Measurements from ENCODE around the gene FAM20C. TPM values are rescaled to one million over a fixed set of nuclear protein-coding genes. Genes with fewer than 3 reads are reported as not detected.

The FAM20C gene
- polyA plus RNA-seq, 1 experiment = 32.5 TPM

DNA sequence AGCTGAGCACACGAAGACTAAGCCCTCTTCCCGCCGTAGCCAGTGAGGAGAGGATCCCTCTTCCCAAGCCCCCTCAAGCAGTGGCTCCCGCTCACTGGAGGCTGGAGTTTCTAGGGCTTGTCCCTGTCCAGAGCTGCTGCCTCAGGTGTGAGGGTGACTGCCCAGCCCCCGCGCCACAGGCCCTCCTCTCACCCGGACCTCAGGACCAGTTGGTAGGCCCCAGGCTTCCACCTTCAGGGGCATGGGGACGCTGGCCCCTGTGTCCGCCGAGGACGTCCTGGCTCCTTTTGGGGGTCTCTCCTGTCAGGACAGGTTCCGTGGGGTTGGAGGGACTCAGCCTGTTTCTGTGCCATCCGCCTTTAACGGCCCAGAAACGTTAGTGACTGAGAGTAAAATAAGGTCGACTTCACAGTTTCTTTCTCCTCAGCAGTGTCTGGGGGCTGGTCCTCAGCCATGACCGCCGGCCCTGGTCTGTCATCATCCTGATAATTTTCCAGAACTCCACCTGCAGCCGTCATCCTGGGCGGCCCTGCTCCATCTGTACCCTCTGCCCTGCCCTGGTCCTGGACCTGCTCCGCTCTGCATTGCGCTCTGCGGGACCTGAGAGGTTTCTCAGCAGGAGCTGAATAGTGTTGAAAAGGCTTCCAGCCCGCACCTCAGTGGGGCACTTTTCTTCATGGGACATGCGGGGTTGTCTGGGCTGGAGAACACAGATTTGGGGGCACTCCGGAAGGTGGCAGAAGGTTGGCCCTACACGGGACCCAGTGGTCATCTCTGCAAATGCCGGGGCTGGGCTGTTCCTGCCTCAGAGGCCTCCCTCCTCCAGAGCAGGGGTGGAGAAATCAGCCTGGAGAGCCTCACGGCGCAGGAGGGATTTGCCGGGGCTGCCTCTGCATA is 36.0 kb upstream of the FAM20C start:
- TF ChIP-seq, protein P1, sequence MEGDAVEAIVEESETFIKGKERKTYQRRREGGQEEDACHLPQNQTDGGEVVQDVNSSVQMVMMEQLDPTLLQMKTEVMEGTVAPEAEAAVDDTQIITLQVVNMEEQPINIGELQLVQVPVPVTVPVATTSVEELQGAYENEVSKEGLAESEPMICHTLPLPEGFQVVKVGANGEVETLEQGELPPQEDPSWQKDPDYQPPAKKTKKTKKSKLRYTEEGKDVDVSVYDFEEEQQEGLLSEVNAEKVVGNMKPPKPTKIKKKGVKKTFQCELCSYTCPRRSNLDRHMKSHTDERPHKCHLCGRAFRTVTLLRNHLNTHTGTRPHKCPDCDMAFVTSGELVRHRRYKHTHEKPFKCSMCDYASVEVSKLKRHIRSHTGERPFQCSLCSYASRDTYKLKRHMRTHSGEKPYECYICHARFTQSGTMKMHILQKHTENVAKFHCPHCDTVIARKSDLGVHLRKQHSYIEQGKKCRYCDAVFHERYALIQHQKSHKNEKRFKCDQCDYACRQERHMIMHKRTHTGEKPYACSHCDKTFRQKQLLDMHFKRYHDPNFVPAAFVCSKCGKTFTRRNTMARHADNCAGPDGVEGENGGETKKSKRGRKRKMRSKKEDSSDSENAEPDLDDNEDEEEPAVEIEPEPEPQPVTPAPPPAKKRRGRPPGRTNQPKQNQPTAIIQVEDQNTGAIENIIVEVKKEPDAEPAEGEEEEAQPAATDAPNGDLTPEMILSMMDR (IDR thresholded peaks at IDR 0.05; ENCODE audit: insufficient read depth, low read depth, low read length) = no peak
- Histone ChIP-seq H3K4me3 (ENCODE audit: low read depth, low read length) (no peak overlapping the region), H3K27me3 (ENCODE audit: control insufficient read depth, insufficient read depth, low read length) (peaks cover 2% of the 10 kb centered on the region), H3K36me3 (ENCODE audit: control insufficient read depth, insufficient read depth, low read length) (no peaks in the 10 kb centered on the region)
- ChIA-PET CTCF (no interaction called here), POLR2A (no interaction called here)
- DNase-seq (ENCODE audit: low read depth) = no peak

DNA sequence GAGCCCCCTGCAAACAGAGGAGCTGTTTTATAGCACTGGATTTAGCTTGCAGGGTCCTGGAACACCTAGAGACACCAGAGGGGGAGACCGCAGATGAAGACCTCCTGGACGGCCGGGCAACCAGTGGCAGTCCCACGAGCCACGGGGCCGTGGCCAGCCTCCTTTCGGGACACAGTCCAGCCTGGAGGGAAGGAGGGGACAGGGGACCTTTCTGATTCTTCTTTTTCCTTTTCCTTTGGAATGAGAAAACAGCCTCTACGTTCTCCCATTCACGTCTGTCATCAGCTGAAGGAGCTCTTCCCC is 35.4 kb upstream of the FAM20C start:
- no peak for DNase-seq (ENCODE audit: low read depth)
- H3K36me3 ChIP-seq (ENCODE audit: control insufficient read depth, insufficient read depth, low read length) = no peaks in the 10 kb centered on the region
- ChIA-PET POLR2A (no interaction called here), CTCF (no interaction called here)
- H3K27me3 ChIP-seq (ENCODE audit: control insufficient read depth, insufficient read depth, low read length) = peaks cover 2% of the 10 kb centered on the region
- TF ChIP-seq, protein P1 (IDR thresholded peaks at IDR 0.05; ENCODE audit: insufficient read depth, low read depth, low read length) = no peak
- no peak overlapping the region for H3K4me3 ChIP-seq (ENCODE audit: low read depth, low read length)

DNA sequence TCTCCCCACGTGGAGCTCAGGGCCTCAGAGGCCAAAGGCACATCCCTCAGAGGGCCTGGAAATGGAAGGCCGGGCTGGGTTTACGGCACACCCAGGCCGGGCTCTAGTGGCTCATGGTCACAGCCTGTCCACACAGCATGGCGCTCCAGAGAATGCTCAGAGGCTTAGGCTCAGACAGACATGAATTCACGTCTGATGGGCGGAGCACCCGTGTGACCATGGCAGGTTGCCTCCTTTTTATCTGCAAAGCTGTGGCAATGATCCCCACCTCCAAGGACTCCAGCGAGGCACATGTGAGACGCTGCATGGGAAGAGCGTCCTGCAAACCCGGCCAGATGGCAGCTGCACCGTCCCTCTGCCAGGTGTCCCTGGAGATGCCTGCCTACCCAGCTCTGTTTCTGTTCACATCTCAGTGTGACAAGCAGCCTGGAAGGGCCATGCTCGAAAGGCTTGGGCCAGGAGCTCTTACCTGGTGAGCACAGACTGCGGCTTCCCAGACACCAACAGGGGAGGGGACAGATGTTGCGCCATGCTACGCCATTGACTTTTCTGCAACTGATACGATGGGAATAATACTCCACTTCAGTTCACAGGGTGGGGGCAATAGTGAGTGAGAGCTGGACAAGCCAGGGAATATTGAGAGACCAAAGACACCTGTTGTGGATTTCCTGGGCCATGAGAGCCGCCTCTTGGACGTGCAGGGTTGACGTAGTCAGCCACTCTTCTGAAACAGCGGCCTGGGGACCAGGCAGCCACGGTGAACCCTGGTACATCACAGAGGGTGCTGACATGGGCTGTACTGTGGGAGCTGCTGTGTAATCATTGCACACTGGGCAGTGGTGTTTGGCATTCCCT is 34.4 kb upstream of the FAM20C start:
- TF ChIP-seq, protein P1 (IDR thresholded peaks at IDR 0.05; ENCODE audit: insufficient read depth, low read depth, low read length) = no peak
- DNase-seq (ENCODE audit: low read depth) = no peak
- H3K36me3 ChIP-seq (ENCODE audit: control insufficient read depth, insufficient read depth, low read length) = no peaks in the 10 kb centered on the region
- ChIA-PET POLR2A (no interaction called here), CTCF (interaction anchor here (0.7 kb wide), 1 partner anchor 31 kb away, joined by 4 read pairs; no protein-coding TSS in a partner anchor)
- no peak overlapping the region for H3K4me3 ChIP-seq (ENCODE audit: low read depth, low read length)
- peaks cover 3% of the 10 kb centered on the region for H3K27me3 ChIP-seq (ENCODE audit: control insufficient read depth, insufficient read depth, low read length)

DNA sequence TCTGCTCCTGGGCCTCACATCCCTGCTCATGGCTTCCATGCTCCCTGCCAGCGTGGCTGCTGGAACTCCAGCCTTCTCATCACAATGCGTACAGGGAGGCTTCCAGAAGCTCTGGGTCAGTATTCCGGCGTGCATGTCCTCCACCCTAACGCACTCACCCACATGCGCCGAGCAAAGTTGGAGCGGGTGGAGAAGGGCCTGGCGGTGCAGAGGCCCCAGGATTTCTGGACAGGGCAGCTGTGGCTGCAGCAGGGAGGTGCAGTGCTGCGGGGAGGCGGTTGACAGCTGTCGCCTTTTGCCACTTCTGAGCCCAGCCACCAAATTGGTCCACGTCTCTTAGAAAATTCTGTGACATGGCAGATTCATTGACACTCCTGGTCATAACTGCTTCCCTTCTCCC is 33.6 kb upstream of the FAM20C start:
- no peak for DNase-seq (ENCODE audit: low read depth)
- TF ChIP-seq, protein P1 (IDR thresholded peaks at IDR 0.05; ENCODE audit: insufficient read depth, low read depth, low read length) = no peak
- ChIA-PET POLR2A (no interaction called here), CTCF (interaction anchor here (0.7 kb wide), 1 partner anchor 31 kb away, joined by 4 read pairs; no protein-coding TSS in a partner anchor)
- Histone ChIP-seq H3K4me3 (ENCODE audit: low read depth, low read length) (no peak overlapping the region), H3K27me3 (ENCODE audit: control insufficient read depth, insufficient read depth, low read length) (peaks cover 6% of the 10 kb centered on the region), H3K36me3 (ENCODE audit: control insufficient read depth, insufficient read depth, low read length) (no peaks in the 10 kb centered on the region)

Data from BJ (cell line).